Mesothelial cell of epicardium (in vitro differentiated cells): ENCODE data around the gene N4BP2L1. TPM values are rescaled to one million over a fixed set of nuclear protein-coding genes. Genes with fewer than 3 reads are reported as not detected.

Source experiments
- DNase-seq, 2 experiments: peaks; one replicate each; pipeline ENCODE4 v3.0.0; 2021; ENCODE audit warnings: low spot score in 2 of 2; ENCODE audit not compliant: unreplicated experiment in 2 of 2
- H3K27ac Mint-ChIP-seq: 2 replicates; pipeline ENCODE4 v1.8.0; 2021; ENCODE audit warnings: mixed read lengths
- H3K27me3 Mint-ChIP-seq: 2 replicates; pipeline ENCODE4 v1.8.0; 2021; ENCODE audit warnings: low read depth, mixed read lengths
- H3K36me3 Mint-ChIP-seq: 2 replicates; pipeline ENCODE4 v1.8.0; 2021; ENCODE audit warnings: mixed read lengths
- H3K4me1 Mint-ChIP-seq: 2 replicates; pipeline ENCODE4 v1.8.0; 2021; ENCODE audit warnings: mixed read lengths
- H3K4me3 Mint-ChIP-seq: 2 replicates; pipeline ENCODE4 v1.8.0; 2021; ENCODE audit warnings: mild to moderate bottlenecking, moderate library complexity, mixed read lengths
- H3K9me3 Mint-ChIP-seq: 2 replicates; pipeline ENCODE4 v1.8.0; 2021; ENCODE audit warnings: mixed read lengths
- CTCF ChIP-seq: fragments of 200-600 bp; sonication (generic); IDR thresholded peaks from one replicate; pipeline ENCODE4 v1.5.0; 2021; ENCODE audit warnings: antibody characterized with exemption; ENCODE audit not compliant: unreplicated experiment
- total RNA-seq: library from RNA; stranded (reverse); gene quantifications from 3 replicates; pipeline ENCODE4 v1.2.1, GENCODE V29; 2021

N4BP2L1 gene
- total RNA-seq, 1 donor from 2014 or later, result 13.7 TPM

- Mint-ChIP-seq H3K36me3 (peaks cover 37% of the 10 kb centered on the region), H3K4me1 (no peaks in the 10 kb centered on the region)
Measured at GRCh38 chr13:32454886-32455593, 27.1 kb upstream of the N4BP2L1 start.

GRCh38 chr13:32453981-32454380 lies 26.1 kb upstream of the N4BP2L1 start:
- Mint-ChIP-seq H3K27me3 (no peaks in the 10 kb centered on the region), H3K27ac (no peak overlapping the region), H3K36me3 (peaks cover 27% of the 10 kb centered on the region), H3K4me3 (no peak overlapping the region), H3K4me1 (no peaks in the 10 kb centered on the region), H3K9me3 (peaks cover 31% of the 10 kb centered on the region)
- no peak for TF ChIP-seq CTCF
- no peak for DNase-seq

More at GRCh38 chr13:32454886-32455593, 27.1 kb upstream of the N4BP2L1 start:
- H3K9me3 Mint-ChIP-seq, result peaks cover 42% of the 10 kb centered on the region
- DNase-seq, result no peak
- H3K4me3 Mint-ChIP-seq, result no peak overlapping the region
- H3K27me3 Mint-ChIP-seq, result no peaks in the 10 kb centered on the region
- no peak for TF ChIP-seq CTCF
- H3K27ac Mint-ChIP-seq, result no peak overlapping the region

GRCh38 chr13:32448972-32449371 lies 21.0 kb upstream of the N4BP2L1 start:
- H3K36me3 Mint-ChIP-seq, result peaks cover 3% of the 10 kb centered on the region
- peaks cover 6% of the 10 kb centered on the region for H3K4me1 Mint-ChIP-seq
- peaks cover 5% of the 10 kb centered on the region for H3K9me3 Mint-ChIP-seq
- no peaks in the 10 kb centered on the region for H3K27me3 Mint-ChIP-seq
- DNase-seq, result no peak
- H3K4me3 Mint-ChIP-seq, result no peak overlapping the region
- no peak overlapping the region for H3K27ac Mint-ChIP-seq
- TF ChIP-seq CTCF, result no peak

- TF ChIP-seq CTCF, result no peak
- no peak for DNase-seq
- Mint-ChIP-seq H3K27ac (no peak overlapping the region), H3K9me3 (peaks cover 5% of the 10 kb centered on the region), H3K4me1 (peaks cover 6% of the 10 kb centered on the region), H3K4me3 (no peak overlapping the region), H3K36me3 (peaks cover 3% of the 10 kb centered on the region), H3K27me3 (no peaks in the 10 kb centered on the region)
Measured at GRCh38 chr13:32447894-32448623, 20.1 kb upstream of the N4BP2L1 start.

GRCh38 chr13:32446773-32447465 lies 19.0 kb upstream of the N4BP2L1 start:
- H3K27ac Mint-ChIP-seq, result no peak overlapping the region
- H3K4me3 Mint-ChIP-seq, result no peak overlapping the region
- no peak for TF ChIP-seq CTCF
- H3K36me3 Mint-ChIP-seq, result peaks cover 3% of the 10 kb centered on the region
- no peaks in the 10 kb centered on the region for H3K27me3 Mint-ChIP-seq
- H3K4me1 Mint-ChIP-seq, result peaks cover 6% of the 10 kb centered on the region
- no peak for DNase-seq
- peaks cover 5% of the 10 kb centered on the region for H3K9me3 Mint-ChIP-seq
